Naive B cell (primary cell): Measurements from ENCODE around the gene WDR64. TPM values are rescaled to one million over a fixed set of nuclear protein-coding genes. Genes with fewer than 3 reads are reported as not detected.

Experiments
- ATAC-seq, 2 donors: fragments of 150-1000 bp; cut with Tn5 transposase; 2 replicates each; pipeline ENCODE4 v1.10.0; 2021; ENCODE audit warnings: low read depth in 2 of 2, mild to moderate bottlenecking in 2 of 2, moderate library complexity in 2 of 2
- DNase-seq: peaks from one replicate; pipeline ENCODE4 v3.0.0; 2022
- H3K27ac Mint-ChIP-seq, 6 donors: one replicate each; pipeline ENCODE4 v1.8.0; 2020 to 2022; ENCODE audit warnings: mild to moderate bottlenecking in 6 of 6, mixed read lengths in 6 of 6, moderate library complexity in 5 of 6, inconsistent platforms in 2 of 6
- H3K27me3 Mint-ChIP-seq, 3 donors: one replicate each; pipeline ENCODE4 v1.8.0; 2021 to 2022; ENCODE audit warnings: mixed read lengths in 3 of 3, mild to moderate bottlenecking in 1 of 3
- H3K36me3 Mint-ChIP-seq, 2 donors: one replicate each; pipeline ENCODE4 v1.8.0; 2020 to 2022; ENCODE audit warnings: mixed read lengths in 2 of 2, inconsistent platforms in 1 of 2, mild to moderate bottlenecking in 1 of 2
- H3K4me1 Mint-ChIP-seq, 3 donors: one replicate each; pipeline ENCODE4 v1.8.0; 2020 to 2022; ENCODE audit warnings: mixed read lengths in 3 of 3, inconsistent platforms in 1 of 3, mild to moderate bottlenecking in 1 of 3, moderate library complexity in 1 of 3
- H3K4me3 Mint-ChIP-seq, 8 donors: one replicate each; pipeline ENCODE4 v1.8.0; 2020 to 2022; ENCODE audit warnings: mild to moderate bottlenecking in 8 of 8, mixed read lengths in 8 of 8, moderate library complexity in 8 of 8, inconsistent platforms in 2 of 8
- H3K9me3 Mint-ChIP-seq, 7 donors: one replicate each; pipeline ENCODE4 v1.8.0; 2020 to 2022; ENCODE audit warnings: mixed read lengths in 7 of 7, mild to moderate bottlenecking in 5 of 7, inconsistent platforms in 2 of 7, moderate library complexity in 1 of 7
- polyA plus RNA-seq, 6 donors: library from polyadenylated mRNA; unstranded; fragments of 300-500 nt; fragmentation: Illumina TruSeq; gene quantifications; one replicate each; pipeline ENCODE4 v1.2.3, GENCODE V29; 2021; ENCODE audit warnings: low read depth in 6 of 6

The WDR64 gene
- polyA plus RNA-seq, 6 donors from 2014 or later, result 0.14 to 0.41 TPM; not detected in 4

DNA sequence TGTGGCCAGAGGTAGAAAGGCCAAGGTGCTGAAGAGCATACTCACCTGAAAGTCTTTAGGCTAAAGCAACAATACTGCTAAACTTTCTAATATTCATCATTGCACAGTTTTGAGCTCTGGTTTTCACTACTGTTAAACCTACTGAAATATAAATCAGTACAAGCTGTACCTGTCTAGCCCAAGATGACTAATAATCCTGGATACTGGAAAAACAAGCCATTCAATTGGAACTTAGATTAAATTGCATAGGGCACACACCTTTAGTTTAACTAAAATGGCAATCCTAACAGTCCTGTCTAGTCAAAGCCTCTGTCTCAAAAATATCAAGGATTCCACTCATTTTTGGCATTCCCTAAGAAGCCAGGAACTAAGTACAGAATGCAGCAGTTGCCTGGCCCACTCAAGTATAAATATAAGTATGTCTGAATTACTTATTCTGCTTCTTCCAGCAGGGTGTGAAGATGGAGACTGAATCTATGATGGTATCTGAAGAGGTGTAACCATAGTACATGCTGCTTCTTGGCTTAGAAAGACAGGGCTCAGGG lies 15.0 kb upstream of the WDR64 start:
- Mint-ChIP-seq H3K4me1 (peaks cover 36 to 63% (median 47%) of the 10 kb centered on the region in 3 donors), H3K27me3 (no peaks in the 10 kb centered on the region), H3K9me3 (peaks cover 0 to 3% (median 0%) of the 10 kb centered on the region in 7 donors), H3K36me3 (peaks cover 13 to 22% of the 10 kb centered on the region in 2 donors), H3K4me3 (peak overlapping the region; percentile 78 to 98 (median 96)), H3K27ac (peak overlapping the region; percentile 21 to 91 (median 63))
- ATAC-seq, result no peak
- DNase-seq, result no peak

DNA sequence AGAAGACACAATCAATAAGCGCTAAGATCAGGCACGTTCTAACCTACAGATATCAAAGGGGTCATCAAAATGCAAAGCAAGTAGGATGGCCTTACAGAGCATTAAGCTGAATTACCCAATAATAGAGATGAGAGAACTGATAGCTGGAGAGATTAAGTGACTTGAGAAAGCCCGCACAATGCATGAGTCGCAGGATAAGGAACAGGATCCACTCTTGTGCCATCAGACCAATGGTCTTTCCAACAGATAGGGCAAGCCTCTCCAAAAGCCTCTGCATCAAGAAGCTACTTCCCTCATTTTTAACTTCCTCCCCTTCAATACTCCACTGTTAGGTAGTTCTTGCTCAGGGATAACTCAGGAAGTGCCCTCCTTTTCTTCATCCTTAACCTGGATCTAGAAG lies 14.5 kb upstream of the WDR64 start:
- H3K36me3 Mint-ChIP-seq, result peaks cover 10 to 18% of the 10 kb centered on the region in 2 donors
- peak overlapping the region in 5 of 6 donors; percentile 51 to 93 (median 87) for H3K27ac Mint-ChIP-seq
- no peaks in the 10 kb centered on the region for H3K27me3 Mint-ChIP-seq
- peak overlapping the region; percentile 78 to 98 (median 96) for H3K4me3 Mint-ChIP-seq
- no peak for DNase-seq
- no peak for ATAC-seq
- peaks cover 0 to 7% (median 4%) of the 10 kb centered on the region in 7 donors for H3K9me3 Mint-ChIP-seq
- peaks cover 33 to 62% (median 42%) of the 10 kb centered on the region in 3 donors for H3K4me1 Mint-ChIP-seq

DNA sequence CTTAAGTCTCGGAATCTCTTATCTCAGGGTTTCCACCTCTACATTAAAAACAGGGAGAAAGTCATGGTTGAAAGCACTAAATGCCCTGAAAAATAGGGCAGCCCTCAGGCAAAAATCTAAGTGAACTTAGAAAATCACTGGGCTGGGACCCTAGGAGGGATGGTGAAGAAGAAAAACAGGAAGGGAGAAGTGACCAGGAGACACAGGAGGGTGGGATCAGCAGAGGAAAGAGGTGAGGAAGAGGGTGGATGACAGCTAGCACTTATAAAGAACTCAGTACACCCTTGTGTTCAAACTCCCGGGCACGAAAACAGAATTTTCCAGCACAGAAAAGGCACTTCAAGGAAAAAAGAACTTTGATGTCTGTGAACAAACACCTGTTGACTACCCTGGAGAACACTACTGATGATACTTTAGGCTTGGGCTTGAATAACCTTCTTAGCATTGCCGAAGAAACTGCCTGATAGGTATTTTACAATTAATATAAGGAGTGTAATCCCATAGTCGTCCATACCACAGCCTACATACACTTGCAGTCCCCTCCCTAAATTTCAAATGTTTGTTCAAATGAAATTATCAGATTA lies 13.9 kb upstream of the WDR64 start:
- H3K4me1 Mint-ChIP-seq, result peaks cover 33 to 62% (median 42%) of the 10 kb centered on the region in 3 donors
- no peaks in the 10 kb centered on the region for H3K27me3 Mint-ChIP-seq
- peak overlapping the region; percentile 78 to 98 (median 96) for H3K4me3 Mint-ChIP-seq
- peak overlapping the region in 5 of 6 donors; percentile 51 to 93 (median 87) for H3K27ac Mint-ChIP-seq
- no peak for ATAC-seq
- peaks cover 0 to 7% (median 6%) of the 10 kb centered on the region in 7 donors for H3K9me3 Mint-ChIP-seq
- DNase-seq, result no peak
- peaks cover 10 to 18% of the 10 kb centered on the region in 2 donors for H3K36me3 Mint-ChIP-seq

DNA sequence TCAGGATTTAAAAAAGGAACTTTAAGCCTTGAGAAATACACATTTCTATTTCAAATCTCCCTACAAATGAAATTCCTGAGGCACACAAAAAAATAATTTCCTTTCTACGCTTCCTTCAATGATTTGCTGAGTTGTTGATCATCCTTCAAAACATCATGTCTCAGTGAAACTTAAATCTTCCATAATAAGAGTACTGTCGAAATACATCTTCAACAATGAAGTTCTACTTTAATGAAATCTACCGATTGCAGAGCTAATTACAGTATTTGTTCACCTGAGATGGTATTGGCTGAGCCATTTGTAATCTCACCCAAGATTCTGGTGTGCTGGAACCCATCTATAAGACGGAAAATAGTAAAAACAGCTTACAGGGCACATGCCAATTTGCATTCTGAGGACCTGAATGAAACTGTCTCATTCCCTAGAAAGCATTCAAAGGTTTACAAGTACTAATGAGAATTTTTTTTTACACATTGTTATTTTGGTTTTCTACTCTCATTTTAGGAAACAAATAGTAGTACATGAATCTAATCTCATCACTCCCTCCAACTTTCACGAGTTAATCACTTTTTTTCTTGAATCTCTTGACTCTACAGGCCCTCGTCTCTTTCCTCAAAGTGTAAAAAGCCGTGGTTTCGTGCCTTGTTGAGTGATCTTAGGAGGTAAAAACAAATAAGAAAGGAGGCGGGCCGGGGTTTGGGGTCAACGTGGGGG lies 13.0 kb upstream of the WDR64 start:
- DNase-seq (peak; percentile 6), ATAC-seq (no peak)

DNA sequence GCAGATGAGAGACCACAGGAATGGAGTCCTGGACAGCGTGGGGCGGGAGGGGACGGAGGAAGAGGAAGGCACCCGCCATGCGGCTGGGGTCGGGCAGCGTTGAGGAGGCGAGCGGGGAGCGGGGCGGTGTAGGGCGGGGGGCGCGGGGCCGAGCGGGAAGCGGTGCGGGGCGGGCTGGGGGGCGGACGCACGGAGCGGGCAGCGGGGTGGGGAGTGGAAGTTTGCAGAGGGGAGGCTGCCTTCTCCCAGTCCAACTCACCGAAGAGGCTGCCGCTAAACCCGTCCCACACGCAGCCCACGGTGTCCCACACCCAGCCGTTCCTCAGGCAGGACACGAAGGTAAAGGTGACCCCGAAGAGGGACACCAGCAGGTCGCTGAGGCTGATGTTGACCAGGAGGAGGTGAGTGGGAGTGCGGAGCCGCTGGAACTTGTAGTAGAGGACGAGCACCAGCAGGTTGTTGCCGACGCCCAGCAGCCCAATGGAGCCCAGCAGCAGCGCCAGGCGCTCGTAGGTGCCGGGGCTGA lies 12.4 kb upstream of the WDR64 start:
- DNase-seq (no peak), ATAC-seq (peak; percentile 40 to 43)
- Mint-ChIP-seq H3K4me1 (peaks cover 33 to 55% (median 42%) of the 10 kb centered on the region in 3 donors), H3K27ac (peak overlapping the region; percentile 41 to 97 (median 95)), H3K36me3 (peaks cover 9% of the 10 kb centered on the region in 2 donors), H3K9me3 (peaks cover 0 to 7% (median 6%) of the 10 kb centered on the region in 7 donors), H3K4me3 (peak overlapping the region; percentile 78 to 98 (median 96)), H3K27me3 (no peaks in the 10 kb centered on the region)

More for the DNA sequence above, 13.0 kb upstream of the WDR64 start:
- peak overlapping the region; percentile 78 to 98 (median 96) for H3K4me3 Mint-ChIP-seq
- H3K27me3 Mint-ChIP-seq, result no peaks in the 10 kb centered on the region
- H3K36me3 Mint-ChIP-seq, result peaks cover 10 to 15% of the 10 kb centered on the region in 2 donors
- peaks cover 33 to 60% (median 42%) of the 10 kb centered on the region in 3 donors for H3K4me1 Mint-ChIP-seq
- H3K9me3 Mint-ChIP-seq, result peaks cover 0 to 7% (median 6%) of the 10 kb centered on the region in 7 donors
- H3K27ac Mint-ChIP-seq, result peak overlapping the region; percentile 41 to 97 (median 95)

DNA sequence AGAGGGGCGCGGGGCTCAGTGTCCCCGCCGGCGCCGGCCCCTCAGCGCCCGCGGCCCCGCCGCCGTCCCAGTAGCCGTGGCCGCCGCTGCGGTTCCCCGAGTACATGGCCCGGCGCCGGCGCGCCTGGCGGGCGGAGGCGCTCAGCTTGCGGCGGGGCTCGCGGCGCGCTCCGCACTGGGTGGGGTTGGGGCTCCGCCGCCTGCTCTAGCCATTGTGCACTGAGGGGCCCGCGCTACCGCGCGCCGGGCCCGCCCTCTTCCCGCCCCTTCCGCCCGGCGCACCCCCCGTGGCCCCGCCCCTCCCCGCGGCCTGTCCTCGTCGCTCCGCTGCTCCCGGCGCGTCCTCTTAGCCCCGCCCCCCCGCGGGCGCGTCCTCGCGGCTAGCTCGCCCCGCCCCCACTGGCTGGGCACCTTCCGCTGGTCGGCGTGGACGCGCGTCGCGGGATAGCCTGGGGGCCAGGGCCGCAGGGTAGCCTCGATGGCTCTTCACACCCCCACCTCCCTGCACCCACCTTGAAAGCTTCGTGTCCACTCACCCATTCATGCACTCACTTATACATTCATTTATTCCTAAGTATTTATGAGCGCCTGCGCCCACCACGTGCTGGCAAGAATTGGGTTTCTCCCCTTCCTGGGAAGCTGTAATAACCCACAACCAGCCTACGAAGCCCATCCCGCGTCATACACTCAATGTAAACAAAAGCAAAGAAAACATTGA lies 11.8 kb upstream of the WDR64 start, which contains the start of the genes CHML and OPN3:
TSS of gene CHML (minus strand) at position 221 of the 718 bp plus-strand sequence. CDS start 4,603 bp downstream, outside the sequence.
TSS of gene OPN3 (minus strand) at position 221 of the 718 bp plus-strand sequence. CDS start at position 106, 115 bp downstream.
- peak; percentile 87 for DNase-seq
- peak within 1 kb of the TSS; percentile 78 to 98 (median 96) for H3K4me3 Mint-ChIP-seq
- no peaks in the 10 kb centered on the region for H3K27me3 Mint-ChIP-seq
- H3K9me3 Mint-ChIP-seq, result peaks cover 0 to 7% (median 5%) of the 10 kb centered on the region in 7 donors
- peaks cover 28 to 50% (median 36%) of the 10 kb centered on the region in 3 donors for H3K4me1 Mint-ChIP-seq
- peak within 1 kb of the TSS; percentile 41 to 97 (median 96) for H3K27ac Mint-ChIP-seq
- ATAC-seq, result peak; percentile 90
- peaks cover 3% of the 10 kb centered on the region in 2 donors for H3K36me3 Mint-ChIP-seq

DNA sequence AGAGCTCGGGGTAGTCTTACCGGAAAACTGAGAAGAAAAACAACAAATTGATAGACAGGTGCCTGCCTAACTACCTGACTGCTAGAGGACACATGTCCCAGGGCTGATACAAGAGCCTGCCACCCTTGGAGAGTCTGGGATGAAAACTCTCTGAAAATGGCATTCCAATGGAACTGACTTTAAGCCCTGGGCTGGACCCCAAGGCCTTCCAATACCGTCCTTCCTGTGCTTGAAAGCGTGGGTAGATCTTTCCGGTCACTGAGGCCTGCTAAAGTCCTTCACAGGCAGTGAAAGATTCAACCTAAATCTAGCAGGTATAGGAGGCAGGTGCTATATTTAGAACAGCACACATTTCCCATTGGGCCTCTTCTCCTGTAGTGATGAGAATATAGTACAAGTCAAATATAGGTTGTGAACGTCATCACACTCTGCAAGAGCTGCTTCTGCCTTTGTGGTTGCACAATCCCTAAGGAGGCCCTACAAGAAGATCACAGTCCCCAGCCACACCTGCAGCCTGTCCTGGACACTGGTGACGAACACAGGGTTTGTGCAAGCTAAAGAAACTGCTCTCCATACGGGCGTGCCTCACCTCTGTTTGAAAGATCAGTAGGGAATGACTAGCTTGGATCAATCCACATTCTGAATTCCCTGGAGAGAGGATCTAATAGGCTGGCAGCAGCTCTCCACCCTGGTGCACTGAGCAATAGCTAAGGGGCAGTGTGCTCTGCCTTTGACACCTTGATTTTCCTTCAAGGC lies 11.0 kb upstream of the WDR64 start:
- peak; percentile 49 for DNase-seq
- Mint-ChIP-seq H3K36me3 (no peaks in the 10 kb centered on the region), H3K9me3 (peaks cover 0 to 7% (median 5%) of the 10 kb centered on the region in 7 donors), H3K4me1 (peaks cover 23 to 43% (median 33%) of the 10 kb centered on the region in 3 donors), H3K27ac (peak overlapping the region; percentile 35 to 97 (median 90)), H3K27me3 (no peaks in the 10 kb centered on the region), H3K4me3 (peak overlapping the region; percentile 78 to 98 (median 90))
- peak; percentile 10 to 18 for ATAC-seq

DNA sequence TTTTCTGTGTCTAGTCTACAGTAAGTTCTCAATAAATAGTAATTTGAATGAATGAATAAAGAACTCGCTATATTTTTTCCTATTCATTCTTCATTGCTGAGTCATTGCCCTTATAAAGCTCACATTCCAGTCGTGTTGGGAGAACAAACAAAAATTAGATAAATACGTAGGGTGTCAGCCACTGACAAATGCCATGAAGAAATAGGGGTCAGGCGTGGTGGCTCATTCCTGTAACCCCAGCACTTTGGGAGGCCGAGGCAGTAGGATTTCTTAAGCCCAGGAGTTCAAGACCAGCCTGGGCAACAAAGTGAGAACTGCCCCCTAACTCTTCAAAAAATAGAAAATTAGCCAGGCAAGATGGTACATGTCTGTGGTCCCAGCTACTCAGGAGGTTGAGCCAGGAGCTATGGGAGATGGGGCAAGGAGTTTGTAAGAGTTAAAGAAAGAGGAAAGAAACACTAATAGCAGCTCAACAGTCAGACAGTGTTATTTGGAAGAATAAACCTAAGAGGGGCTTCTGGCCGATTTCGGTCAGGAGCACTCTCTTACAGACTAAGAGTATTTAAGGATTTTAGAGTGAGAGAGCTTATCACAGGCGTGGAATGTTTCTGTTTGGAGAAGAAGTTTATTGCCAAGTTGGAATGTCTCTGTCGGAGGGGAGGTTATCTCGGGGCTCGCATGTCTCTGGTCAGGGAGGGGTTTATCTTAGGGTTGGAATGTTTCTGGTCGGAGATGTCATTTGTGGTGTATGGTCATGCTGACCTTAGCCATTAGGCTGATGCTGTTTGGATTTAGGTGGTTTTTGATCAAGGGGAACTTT lies 10.1 kb upstream of the WDR64 start:
- no peak for DNase-seq
- peak overlapping the region in 4 of 6 donors; percentile 53 to 97 (median 83) for H3K27ac Mint-ChIP-seq
- no peaks in the 10 kb centered on the region for H3K27me3 Mint-ChIP-seq
- peaks cover 0 to 7% (median 5%) of the 10 kb centered on the region in 7 donors for H3K9me3 Mint-ChIP-seq
- peaks cover 20 to 33% (median 29%) of the 10 kb centered on the region in 3 donors for H3K4me1 Mint-ChIP-seq
- no peaks in the 10 kb centered on the region for H3K36me3 Mint-ChIP-seq
- no peak for ATAC-seq
- peak overlapping the region in 3 of 8 donors; percentile 91 to 98 (median 94) for H3K4me3 Mint-ChIP-seq

DNA sequence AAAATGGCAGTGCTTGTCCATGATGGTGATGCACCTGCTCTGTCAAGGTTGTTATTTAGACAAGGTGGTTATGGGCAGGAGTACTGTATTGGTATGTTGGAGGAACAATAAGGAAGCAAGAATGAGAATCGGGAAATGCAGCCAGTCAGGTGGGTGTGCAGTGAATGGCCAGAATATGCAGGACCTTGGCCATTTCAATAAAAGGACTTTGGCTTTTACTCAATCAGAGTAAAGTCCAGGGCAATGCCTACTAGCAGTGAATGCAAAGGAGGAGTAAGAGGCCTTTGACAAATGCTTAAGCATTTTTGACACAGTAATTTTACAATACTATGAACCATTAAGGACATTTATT lies 9.5 kb upstream of the WDR64 start:
- H3K27me3 Mint-ChIP-seq, result no peaks in the 10 kb centered on the region
- peaks cover 15 to 27% (median 23%) of the 10 kb centered on the region in 3 donors for H3K4me1 Mint-ChIP-seq
- DNase-seq, result no peak
- H3K36me3 Mint-ChIP-seq, result no peaks in the 10 kb centered on the region
- H3K4me3 Mint-ChIP-seq, result peak overlapping the region in 1 of 8 donors; percentile 98
- H3K9me3 Mint-ChIP-seq, result peaks cover 0 to 7% (median 5%) of the 10 kb centered on the region in 7 donors
- ATAC-seq, result no peak
- H3K27ac Mint-ChIP-seq, result peak overlapping the region in 3 of 6 donors; percentile 10 to 53 (median 16)

DNA sequence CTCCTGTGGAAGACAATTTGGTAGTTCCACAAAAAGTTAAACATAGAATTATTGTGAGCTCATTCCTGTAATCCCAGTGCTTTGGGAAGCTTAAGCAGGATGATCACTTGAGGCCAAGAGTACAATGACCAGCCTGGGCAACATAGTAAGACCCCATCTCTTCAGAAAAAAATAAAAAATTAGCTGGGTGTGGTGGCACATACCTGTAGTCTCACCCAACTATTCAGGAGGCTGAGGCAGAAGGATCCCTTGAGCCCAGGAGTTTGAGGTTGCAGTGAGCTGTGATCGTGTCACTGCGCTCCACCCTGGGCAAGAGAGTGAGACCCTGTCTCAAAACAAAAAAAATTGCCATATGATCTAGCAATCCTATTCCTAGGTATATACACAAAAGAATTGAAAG lies 7.8 kb upstream of the WDR64 start:
- Mint-ChIP-seq H3K27ac (no peak overlapping the region), H3K9me3 (peaks cover 0 to 7% (median 5%) of the 10 kb centered on the region in 7 donors), H3K27me3 (peaks cover 0 to 1% (median 0%) of the 10 kb centered on the region in 3 donors), H3K4me3 (no peak overlapping the region), H3K36me3 (peaks cover 0 to 1% of the 10 kb centered on the region in 2 donors), H3K4me1 (peaks cover 3 to 12% (median 9%) of the 10 kb centered on the region in 3 donors)
- ATAC-seq (no peak), DNase-seq (no peak)

DNA sequence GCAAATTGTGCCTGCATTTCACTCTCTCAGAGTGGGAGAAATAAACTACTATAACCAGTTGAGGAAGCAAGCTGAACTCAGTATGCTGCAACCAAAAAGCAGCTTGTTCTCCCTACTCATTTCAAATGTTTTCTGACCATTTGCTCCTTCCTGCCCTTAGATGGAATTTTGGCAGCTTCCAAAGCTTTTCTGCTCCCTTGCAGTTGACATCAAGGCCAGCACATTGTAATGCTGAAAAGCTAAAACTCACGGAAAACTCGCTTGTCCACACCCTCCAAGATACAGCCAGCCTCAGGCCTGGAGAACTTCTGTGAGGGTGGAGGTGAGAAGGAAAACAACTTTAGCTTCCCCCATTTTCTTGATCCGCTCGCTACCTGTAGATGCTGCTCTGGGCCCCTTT lies 6.9 kb upstream of the WDR64 start:
- H3K4me1 Mint-ChIP-seq, result peaks cover 3 to 12% (median 6%) of the 10 kb centered on the region in 3 donors
- peaks cover 0 to 10% of the 10 kb centered on the region in 2 donors for H3K36me3 Mint-ChIP-seq
- peaks cover 0 to 8% (median 5%) of the 10 kb centered on the region in 7 donors for H3K9me3 Mint-ChIP-seq
- H3K4me3 Mint-ChIP-seq, result no peak overlapping the region
- ATAC-seq, result no peak
- H3K27me3 Mint-ChIP-seq, result peaks cover 0 to 11% (median 9%) of the 10 kb centered on the region in 3 donors
- no peak for DNase-seq
- H3K27ac Mint-ChIP-seq, result no peak overlapping the region
